ENCODE measurements around the gene BTBD17. TPM values are rescaled to one million over a fixed set of nuclear protein-coding genes. Genes with fewer than 3 reads are reported as not detected.
A peak's percentile ranks its signal among the peaks of the same experiment; 100 is the strongest.

The BTBD17 gene
- total and polyA plus RNA-seq, 2 of the 8 experiments (the other 6 are each of a cell fraction or from before 2014, with no cell fraction given): 7.0 to 14.8 TPM

GRCh38 chr17:74387365-74388218 is 25.9 kb upstream of the BTBD17 start:
- Histone ChIP-seq H2BK15ac (ENCODE audit: low read length) (no peak overlapping the region), H2AFZ (ENCODE audit: low read length) (no peak overlapping the region), H3K14ac (ENCODE audit: insufficient read length) (no peak overlapping the region), H4K20me1 (replicated peaks in 1 of 2; ENCODE audit: control insufficient read depth in 1 of 2, insufficient read depth in 2 of 2, low read length in 2 of 2) (no peaks in the 10 kb centered on the region), H3K27me3 (replicated peaks in 1 of 4; ENCODE audit: control insufficient read depth in 3 of 4, extremely low read depth in 1 of 4, insufficient read depth in 3 of 4, low read length in 3 of 4) (no peaks in the 10 kb centered on the region; a peak in 1 of 7 replicates), H2BK20ac (ENCODE audit: low read length) (peak overlapping the region; percentile 86; the same call in 1 of the 2 replicates), H3K4ac (replicated peaks; ENCODE audit: insufficient read length, low read depth, low read length) (peak overlapping the region; percentile 84), H3K4me3 (ENCODE audit: extremely low read depth in 1 of 4, insufficient read depth in 2 of 4, low read depth in 3 of 4, low read length in 4 of 4) (peak overlapping the region in 2 of 4 experiments; percentile 6 to 11; a peak in 1 of 8 replicates), H4K5ac (ENCODE audit: insufficient read length, low read depth, low read length) (peak overlapping the region; percentile 57), H3K4me1 (replicated peaks in 1 of 4; ENCODE audit: control insufficient read depth in 3 of 4, insufficient read depth in 4 of 4, low read length in 3 of 4) (peaks cover 5 to 20% (median 12%) of the 10 kb centered on the region in 4 experiments), H3K56ac (replicated peaks; ENCODE audit: insufficient read length, low read depth, low read length) (no peak overlapping the region), H3K79me2 (ENCODE audit: control insufficient read depth in 1 of 2, insufficient read depth in 2 of 2, low read length in 2 of 2) (no peaks in the 10 kb centered on the region), H3K79me1 (ENCODE audit: low read depth, low read length) (no peaks in the 10 kb centered on the region), H2BK120ac (replicated peaks; ENCODE audit: low read depth, low read length) (no peak overlapping the region), H2BK5ac (ENCODE audit: low read depth, low read length) (no peak overlapping the region), H4K91ac (replicated peaks; ENCODE audit: insufficient read length, low read length) (peak overlapping the region; percentile 88), H3K9me3 (ENCODE audit: insufficient read depth in 2 of 2, low read depth in 1 of 2, low read length in 1 of 2) (no peaks in the 10 kb centered on the region), H2AK5ac (ENCODE audit: low read depth, low read length) (no peak overlapping the region), H4K8ac (ENCODE audit: extremely low read depth, insufficient read depth, low read length) (peak overlapping the region; percentile 82; the same call in 1 of the 2 replicates), H3K23ac (ENCODE audit: insufficient read length) (no peak overlapping the region), H3K18ac (ENCODE audit: extremely low read depth, low read length) (peak overlapping the region; percentile 55), H3K4me2 (ENCODE audit: insufficient read depth in 1 of 2, low read depth in 2 of 2, low read length in 2 of 2) (peak overlapping the region in 1 of 2 experiments; percentile 37; a peak in 3 of 4 replicates), H3K9ac (replicated peaks in 1 of 4; ENCODE audit: extremely low read depth in 1 of 4, low read depth in 3 of 4, low read length in 3 of 4) (no peak overlapping the region), H3K23me2 (ENCODE audit: low read depth, low read length) (no peaks in the 10 kb centered on the region), H3K36me3 (ENCODE audit: control insufficient read depth in 2 of 4, insufficient read depth in 4 of 4, low read length in 3 of 4) (no peaks in the 10 kb centered on the region), H2BK12ac (ENCODE audit: low read depth, low read length) (0 out of 2 replicates have a peak overlapping the region, but pooled peaks have one; percentile 19), H3K27ac (ENCODE audit: low read depth, low read length) (no peak overlapping the region)
- 77% methylated on average over 17 of the region's 17 CpGs; no CpG with 5 or more reads in 1 of the 2 experiments for WGBS, 2 experiments (ENCODE audit: extremely low coverage in 1 of 2, insufficient coverage in 1 of 2, insufficient read length in 1 of 2, insufficient replicate concordance in 2 of 2, low coverage in 1 of 2, low lambda C conversion rate in 2 of 2, missing lambda C conversion rate in 1 of 2)
- FAIRE-seq: no peak
- ChIA-PET CTCF (ENCODE audit: partially characterized antibody) (interaction anchor here (0.5 to 2.6 kb wide), 18 partner anchors 8 to 1281 kb away, joined by 3 to 13 read pairs (median 4); partner anchors contain the start of gene RPL38), POLR2A (ENCODE audit: partially characterized antibody) (interaction anchor here (1.2 kb wide), 1 partner anchor 60 kb away, joined by 3 read pairs; no protein-coding TSS in a partner anchor)
- DNase-seq (ENCODE audit: low read depth in 1 of 2, low spot score in 2 of 2): no peak
- no peak for TF ChIP-seq MAX (IDR thresholded peaks at IDR 0.05)
- no peak for TF ChIP-seq SP1 (IDR thresholded peaks at IDR 0.05; ENCODE audit: low read depth, low read length)
- no peak for TF ChIP-seq EZH2 (IDR thresholded peaks at IDR 0.05; ENCODE audit: low read depth, low read length, severe bottlenecking)
- TF ChIP-seq EGR1 (IDR thresholded peaks at IDR 0.05; ENCODE audit: borderline replicate concordance, low read depth, low read length): no peak
- TF ChIP-seq CTCF (IDR thresholded peaks at IDR 0.05; ENCODE audit: control extremely low read depth in 1 of 3, insufficient read depth in 1 of 3, low read depth in 1 of 3, low read length in 3 of 3): peak; percentile 14 to 39 (median 27); a peak in 3 of 4 replicates
- TF ChIP-seq JUN (IDR thresholded peaks at IDR 0.05; ENCODE audit: low read depth, low read length): no peak
- peak; percentile 11 to 12; a peak in 2 of 4 replicates for TF ChIP-seq RAD21 (IDR thresholded peaks at IDR 0.05 in 1 of 2, conservative IDR thresholded peaks at IDR 0.05 in 1 of 2; ENCODE audit: low read depth in 2 of 2, low read length in 2 of 2)
